Motor neuron (in vitro differentiated cells): ENCODE data around the gene PRUNE2. TPM values are rescaled to one million over a fixed set of nuclear protein-coding genes. Genes with fewer than 3 reads are reported as not detected.

ENCODE experiments used
- ATAC-seq, 8 experiments: fragments of 200-7000 bp; cut with Tn5 transposase; replicated peaks in 6 of 8; 2 replicates each; pipeline ENCODE4 v1.8.0; 2021; ENCODE audit warnings: mild to moderate bottlenecking in 8 of 8, moderate library complexity in 8 of 8
- H3K27ac ChIP-seq, 2 donors: fragments of 250-450 bp; sonication (Bioruptor Pico); 2 replicates each; pipeline ENCODE4 v1.9.0; 2021; ENCODE audit warnings: antibody characterized with exemption in 2 of 2, mild to moderate bottlenecking in 2 of 2, moderate library complexity in 1 of 2
- H3K4me1 ChIP-seq, 2 donors: fragments of 250-450 bp; sonication (Bioruptor Pico); replicated peaks in 1 of 2; 2 replicates each; pipeline ENCODE4 v1.6.1; 2021; ENCODE audit warnings: antibody characterized with exemption in 2 of 2, mild to moderate bottlenecking in 2 of 2, moderate library complexity in 1 of 2
- H3K4me3 ChIP-seq, 5 donors: fragments of 250-450 bp; sonication (Bioruptor Pico); 2 replicates each; pipeline ENCODE4 v1.9.0; 2021; ENCODE audit warnings: antibody characterized with exemption in 5 of 5, mild to moderate bottlenecking in 5 of 5, moderate library complexity in 4 of 5
- WGBS, 10 experiments: fragments of 450-650 bp; shearing (Covaris generic); methylation state at CpG; one replicate each; pipeline ENCODE4 v1.0.0; 2022; 5-methylcytosine and 5-hydroxymethylcytosine counted together
- in situ Hi-C, 9 experiments: fragments of 400-800 bp; cut with MboI; loops; one replicate each; pipeline ENCODE4 v1.15.0; 2021; ENCODE audit warnings: low sequenced_read_pairs in 9 of 9, low pct_unique_long_range_greater_than_20kb in 2 of 9; ENCODE audit not compliant: unreplicated experiment in 9 of 9
- total RNA-seq, 8 experiments: library from RNA; unstranded; fragments of 300-600 nt; gene quantifications; 2 replicates each; pipeline versions ENCODE4 v1.2.3 to v1.2.4, GENCODE V29; 2022

The PRUNE2 gene
- total RNA-seq, 8 experiments from 2014 or later: 0.56 to 54.5 (median 11.4) TPM

DNA sequence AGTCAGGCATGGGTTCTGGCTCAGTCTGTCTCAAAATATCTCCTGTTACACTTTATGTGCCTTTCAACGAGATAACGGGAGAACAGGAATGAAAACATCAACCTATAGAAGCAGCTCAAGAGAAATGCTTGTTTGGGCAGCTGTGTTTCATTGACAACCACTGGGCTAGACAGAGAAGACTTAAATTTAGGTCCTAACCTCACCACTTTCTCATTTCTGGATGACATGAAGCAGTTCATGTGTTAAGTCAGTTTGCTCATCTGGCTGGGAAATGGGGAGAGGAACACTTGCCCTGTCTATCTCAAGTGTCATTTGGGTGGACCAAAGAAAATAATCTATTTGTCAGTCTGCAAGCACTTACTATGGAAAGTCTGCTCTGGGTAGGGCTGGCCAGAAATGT is 208.4 kb downstream of the PRUNE2 start:
- in situ Hi-C loops: no loop called here
- ATAC-seq: peak in 1 of 8 experiments; percentile 40
- Histone ChIP-seq H3K27ac (no peak overlapping the region), H3K4me1 (peaks cover 19 to 20% of the 10 kb centered on the region in 2 donors), H3K4me3 (no peak overlapping the region)
- 35 to 100% (median 86%) methylated on average over 1 to 2 of the region's 2 CpGs; no CpG with 5 or more reads in 6 of the 10 experiments for WGBS, 10 experiments

GRCh38 chr9:76697081-76697480 is 208.8 kb downstream of the PRUNE2 start:
- Histone ChIP-seq H3K4me3 (no peak overlapping the region), H3K4me1 (peaks cover 22 to 23% of the 10 kb centered on the region in 2 donors), H3K27ac (no peak overlapping the region)
- 27 to 100% (median 85%) methylated on average over 1 to 5 of the region's 5 CpGs; no CpG with 5 or more reads in 3 of the 10 experiments for WGBS, 10 experiments
- no peak for ATAC-seq
- in situ Hi-C loops: no loop called here

DNA sequence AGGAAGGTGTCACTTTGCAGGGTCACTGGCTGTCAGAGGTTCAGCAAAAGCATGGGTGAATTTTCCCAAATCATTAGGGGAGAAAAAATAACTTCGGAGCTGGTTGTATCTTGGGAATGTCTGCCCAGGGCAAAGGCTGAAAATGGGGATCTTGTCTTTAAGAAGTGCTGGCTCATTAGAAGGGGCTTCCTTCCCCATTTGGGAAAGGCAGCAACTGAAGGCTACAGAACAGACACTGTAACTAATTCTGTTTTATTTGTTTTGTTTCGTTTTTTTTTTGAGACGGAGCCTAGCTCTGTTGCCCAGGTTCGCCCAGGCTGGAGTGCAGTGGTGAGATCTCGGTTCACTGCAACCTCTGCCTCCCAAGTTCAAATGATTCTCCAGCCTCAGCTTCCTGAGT is 212.0 kb downstream of the PRUNE2 start:
- H3K4me1 ChIP-seq: peaks cover 2 to 13% of the 10 kb centered on the region in 2 donors
- no peak for ATAC-seq
- no peak overlapping the region for H3K4me3 ChIP-seq
- 73 to 98% (median 80%) methylated on average over 1 to 5 of the region's 5 CpGs; no CpG with 5 or more reads in 3 of the 10 experiments for WGBS, 10 experiments
- H3K27ac ChIP-seq: no peak overlapping the region
- in situ Hi-C loops: no loop called here

GRCh38 chr9:76692458-76693129 is 213.3 kb downstream of the PRUNE2 start:
- 20 to 94% (median 85%) methylated on average over 1 to 7 of the region's 9 CpGs; no CpG with 5 or more reads in 2 of the 10 experiments for WGBS, 10 experiments
- in situ Hi-C loops: no loop called here
- no peak overlapping the region for H3K27ac ChIP-seq
- H3K4me1 ChIP-seq: peaks cover 2 to 13% of the 10 kb centered on the region in 2 donors
- peak overlapping the region in 4 of 5 donors; percentile 38 to 56 (median 44) for H3K4me3 ChIP-seq
- ATAC-seq: peak in 1 of 8 experiments; percentile 7

GRCh38 chr9:76691517-76692313 is 214.2 kb downstream of the PRUNE2 start:
- peak in 6 of 8 experiments; percentile 41 to 98 (median 94) for ATAC-seq
- in situ Hi-C loops: no loop called here
- peak overlapping the region in 1 of 2 donors; percentile 50 for H3K27ac ChIP-seq
- 6 to 52% (median 19%) methylated on average over 2 to 9 of the region's 13 CpGs for WGBS, 10 experiments
- peak overlapping the region; percentile 38 to 57 (median 46) for H3K4me3 ChIP-seq
- H3K4me1 ChIP-seq: peaks cover 2 to 13% of the 10 kb centered on the region in 2 donors

GRCh38 chr9:76690973-76691370 is 214.9 kb downstream of the PRUNE2 start:
- ATAC-seq: no peak
- 16 to 100% (median 70%) methylated on average over 1 to 5 of the region's 5 CpGs; no CpG with 5 or more reads in 2 of the 10 experiments for WGBS, 10 experiments
- peak overlapping the region in 4 of 5 donors; percentile 41 to 57 (median 51) for H3K4me3 ChIP-seq
- peaks cover 2 to 13% of the 10 kb centered on the region in 2 donors for H3K4me1 ChIP-seq
- H3K27ac ChIP-seq: no peak overlapping the region
- in situ Hi-C loops: no loop called here

DNA sequence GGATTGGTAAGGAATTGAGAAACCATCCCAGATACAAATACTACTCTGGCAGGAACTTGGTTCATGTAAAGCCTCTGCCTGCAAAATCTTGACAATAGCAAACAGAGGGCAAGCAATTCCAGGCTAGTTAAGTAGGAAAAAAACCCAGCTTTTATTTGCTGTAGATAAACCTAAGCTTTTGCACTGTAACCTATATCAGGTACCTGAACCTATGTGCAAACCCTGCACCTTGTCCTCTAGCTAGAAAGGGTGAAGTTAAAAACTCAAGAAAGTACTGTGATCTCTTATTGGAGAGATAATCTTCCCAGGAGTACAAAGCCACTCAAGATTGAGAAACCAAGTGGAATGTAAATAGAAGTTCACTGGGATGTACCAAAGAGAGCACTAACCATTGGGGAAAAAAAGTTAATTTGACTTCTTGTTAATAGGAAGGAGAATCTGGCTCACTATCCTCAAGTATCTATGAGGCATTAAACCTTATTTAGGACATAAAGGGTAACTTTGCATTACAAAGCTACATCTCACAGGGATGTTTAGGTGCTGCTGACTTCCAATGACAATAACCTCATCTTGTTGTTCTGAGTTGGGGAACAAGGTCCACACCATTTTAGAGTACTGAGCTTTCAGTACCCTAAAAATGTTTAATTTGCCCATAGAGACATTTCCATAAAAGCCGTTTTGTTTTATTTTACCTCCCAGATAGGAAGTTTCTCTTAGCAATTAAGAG is 215.5 kb downstream of the PRUNE2 start:
- no peak for ATAC-seq
- H3K4me3 ChIP-seq: peak overlapping the region in 1 of 5 donors; percentile 56
- in situ Hi-C loops: no loop called here
- no peak overlapping the region for H3K27ac ChIP-seq
- 20 to 86% (median 70%) methylated on average over 1 of the region's 1 CpG; no CpG with 5 or more reads in 1 of the 10 experiments for WGBS, 10 experiments
- peaks cover 6 to 15% of the 10 kb centered on the region in 2 donors for H3K4me1 ChIP-seq

DNA sequence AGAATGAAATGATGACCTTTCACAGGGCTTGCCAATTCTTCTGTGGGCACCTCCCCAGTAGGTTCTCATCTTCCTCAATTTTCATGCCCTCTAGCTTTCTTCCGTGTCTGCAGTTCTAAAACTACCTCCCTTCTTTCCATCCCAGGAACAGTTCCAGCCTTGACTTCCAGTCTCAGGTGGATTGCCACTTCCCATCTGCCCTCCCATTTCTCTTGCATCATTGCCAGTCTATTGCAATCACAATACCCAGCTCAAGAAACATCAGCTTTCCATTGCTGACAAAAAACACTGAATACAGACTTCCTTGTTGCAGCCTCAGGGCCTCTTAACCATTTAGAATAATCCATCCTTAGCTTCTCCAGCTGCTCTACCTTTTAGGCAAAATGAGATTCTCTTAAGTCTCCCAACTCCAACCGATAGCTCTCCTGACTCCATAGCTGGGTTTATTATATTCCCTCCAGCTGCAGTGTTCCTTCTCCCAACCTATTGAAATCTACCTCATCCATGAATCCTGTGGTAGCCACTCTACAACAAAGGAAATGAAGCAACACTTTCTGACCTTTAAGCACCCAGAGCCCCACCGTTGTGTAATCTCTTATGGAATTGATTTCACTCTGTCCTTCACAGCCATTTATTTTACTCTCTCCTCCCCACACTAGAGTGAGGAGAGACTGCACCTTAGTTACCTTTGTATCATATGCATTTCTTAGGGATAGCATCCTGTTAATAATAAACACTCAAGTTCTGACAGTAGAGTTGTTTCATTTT is 217.3 kb downstream of the PRUNE2 start:
- ATAC-seq: no peak
- Histone ChIP-seq H3K27ac (no peak overlapping the region), H3K4me3 (no peak overlapping the region), H3K4me1 (peaks cover 10 to 15% of the 10 kb centered on the region in 2 donors)
- in situ Hi-C loops: no loop called here
- WGBS, 10 experiments: 44 to 100% (median 62%) methylated on average over 1 to 3 of the region's 3 CpGs; no CpG with 5 or more reads in 1 of the 10 experiments

- Histone ChIP-seq H3K4me1 (peaks cover 10 to 15% of the 10 kb centered on the region in 2 donors), H3K27ac (no peak overlapping the region), H3K4me3 (no peak overlapping the region)
- WGBS, 10 experiments: 0 to 100% (median 66%) methylated on average over 2 to 3 of the region's 4 CpGs; no CpG with 5 or more reads in 2 of the 10 experiments
- in situ Hi-C loops: no loop called here
- ATAC-seq: peak in 2 of 8 experiments; percentile 93 to 94
Measured at GRCh38 chr9:76687861-76688391, 218.0 kb downstream of the PRUNE2 start.

DNA sequence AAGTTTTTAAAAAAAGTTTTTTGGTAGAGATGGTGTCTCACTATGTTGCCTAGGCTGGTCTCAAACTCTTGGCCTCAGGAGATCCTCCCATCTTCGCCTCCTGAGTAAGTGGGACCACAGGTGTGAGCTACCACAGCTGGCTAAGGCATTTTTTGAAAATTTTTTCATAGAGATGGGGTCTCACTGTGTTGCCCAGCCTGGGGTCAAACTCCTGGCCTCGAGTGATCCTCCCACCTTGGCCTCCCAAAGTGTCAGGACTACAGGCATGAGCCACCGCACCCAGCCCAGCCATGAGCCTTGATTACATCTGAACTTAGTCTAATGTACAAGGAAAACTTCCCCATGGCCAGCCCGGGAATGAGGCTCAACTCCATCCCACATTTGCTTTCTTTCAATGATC is 219.2 kb downstream of the PRUNE2 start:
- no peak for ATAC-seq
- Histone ChIP-seq H3K27ac (no peak overlapping the region), H3K4me1 (peaks cover 7 to 11% of the 10 kb centered on the region in 2 donors), H3K4me3 (no peak overlapping the region)
- in situ Hi-C loops: no loop called here
- WGBS, 10 experiments: 24 to 100% (median 61%) methylated on average over 1 to 4 of the region's 4 CpGs; no CpG with 5 or more reads in 1 of the 10 experiments

- H3K4me1 ChIP-seq: peaks cover 2 to 7% of the 10 kb centered on the region in 2 donors
- no peak for ATAC-seq
- 53 to 100% (median 67%) methylated on average over 1 to 5 of the region's 5 CpGs; no CpG with 5 or more reads in 1 of the 10 experiments for WGBS, 10 experiments
- in situ Hi-C loops: no loop called here
- H3K4me3 ChIP-seq: no peak overlapping the region
- H3K27ac ChIP-seq: no peak overlapping the region
Measured at GRCh38 chr9:76684213-76684612, 221.7 kb downstream of the PRUNE2 start.

DNA sequence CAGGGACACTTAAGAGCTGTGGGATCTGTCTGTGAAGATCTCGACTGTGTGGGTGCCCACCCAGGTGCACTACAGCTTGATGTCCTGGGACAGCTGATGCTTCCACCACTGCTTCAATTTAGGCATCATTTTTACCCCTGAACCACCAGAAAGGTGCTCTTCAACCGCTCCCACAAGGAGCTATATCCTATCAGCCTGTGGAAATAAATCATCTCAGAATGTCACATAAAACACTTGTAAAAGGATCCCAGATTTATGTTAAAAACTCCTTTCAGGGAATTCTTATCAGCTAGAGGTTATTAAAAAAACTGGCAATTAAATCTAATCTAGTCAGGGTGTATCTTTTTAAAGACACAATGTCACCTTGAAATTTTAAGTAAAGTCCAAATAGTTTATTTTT is 224.4 kb downstream of the PRUNE2 start:
- WGBS, 10 experiments: 0 to 100% (median 75%) methylated on average over 1 to 2 of the region's 2 CpGs; no CpG with 5 or more reads in 2 of the 10 experiments
- Histone ChIP-seq H3K27ac (no peak overlapping the region), H3K4me1 (peaks cover 2 to 7% of the 10 kb centered on the region in 2 donors), H3K4me3 (no peak overlapping the region)
- no peak for ATAC-seq
- in situ Hi-C loops: no loop called here
